Measurements from ENCODE around the gene RBM47.

GRCh38 chr4:40613456-40613855 is 16.2 kb downstream of the RBM47 start:
- no peak for TF ChIP-seq CTCF (IDR thresholded peaks at IDR 0.05)
- TF ChIP-seq POLR2A (IDR thresholded peaks at IDR 0.05), result no peak
- no peak for TF ChIP-seq POLR2AphosphoS5 (IDR thresholded peaks at IDR 0.05)
